ENCODE measurements around the gene PLA2G2F.

PLA2G2F gene

DNA sequence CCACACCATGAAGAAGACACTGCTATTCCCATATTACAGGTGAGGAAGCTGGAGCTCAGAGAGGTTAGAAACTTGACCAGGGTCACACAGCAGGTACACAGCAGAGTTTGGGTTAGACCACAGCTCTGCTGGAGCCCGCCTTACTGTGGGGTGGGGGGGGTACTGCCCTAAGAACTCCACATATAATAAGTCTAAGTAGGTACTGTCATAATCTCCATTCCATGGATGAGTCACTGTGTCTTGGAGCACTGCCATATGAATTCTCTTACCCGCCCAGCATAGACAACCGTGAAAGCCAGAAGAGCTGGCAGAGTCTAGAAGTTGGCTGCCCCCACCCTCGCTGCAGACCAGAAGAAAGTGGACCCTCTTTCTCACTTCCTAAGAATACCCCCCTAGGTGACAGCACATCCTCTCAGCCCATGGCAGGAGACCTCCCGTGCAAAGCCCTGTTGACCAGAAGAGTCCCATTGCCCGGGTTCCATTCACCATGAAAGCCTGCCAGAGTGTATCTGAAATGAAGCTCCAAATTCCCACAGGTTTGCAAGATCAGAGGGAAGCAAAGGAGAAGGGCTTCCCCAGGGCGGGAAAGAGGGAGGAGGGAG is 14.6 kb upstream of the PLA2G2F start (continued):
- peak; percentile 98 for TF ChIP-seq ZNF768 (tag by site-specific recombination; IDR thresholded peaks at IDR 0.05)
- TF ChIP-seq, protein P1, sequence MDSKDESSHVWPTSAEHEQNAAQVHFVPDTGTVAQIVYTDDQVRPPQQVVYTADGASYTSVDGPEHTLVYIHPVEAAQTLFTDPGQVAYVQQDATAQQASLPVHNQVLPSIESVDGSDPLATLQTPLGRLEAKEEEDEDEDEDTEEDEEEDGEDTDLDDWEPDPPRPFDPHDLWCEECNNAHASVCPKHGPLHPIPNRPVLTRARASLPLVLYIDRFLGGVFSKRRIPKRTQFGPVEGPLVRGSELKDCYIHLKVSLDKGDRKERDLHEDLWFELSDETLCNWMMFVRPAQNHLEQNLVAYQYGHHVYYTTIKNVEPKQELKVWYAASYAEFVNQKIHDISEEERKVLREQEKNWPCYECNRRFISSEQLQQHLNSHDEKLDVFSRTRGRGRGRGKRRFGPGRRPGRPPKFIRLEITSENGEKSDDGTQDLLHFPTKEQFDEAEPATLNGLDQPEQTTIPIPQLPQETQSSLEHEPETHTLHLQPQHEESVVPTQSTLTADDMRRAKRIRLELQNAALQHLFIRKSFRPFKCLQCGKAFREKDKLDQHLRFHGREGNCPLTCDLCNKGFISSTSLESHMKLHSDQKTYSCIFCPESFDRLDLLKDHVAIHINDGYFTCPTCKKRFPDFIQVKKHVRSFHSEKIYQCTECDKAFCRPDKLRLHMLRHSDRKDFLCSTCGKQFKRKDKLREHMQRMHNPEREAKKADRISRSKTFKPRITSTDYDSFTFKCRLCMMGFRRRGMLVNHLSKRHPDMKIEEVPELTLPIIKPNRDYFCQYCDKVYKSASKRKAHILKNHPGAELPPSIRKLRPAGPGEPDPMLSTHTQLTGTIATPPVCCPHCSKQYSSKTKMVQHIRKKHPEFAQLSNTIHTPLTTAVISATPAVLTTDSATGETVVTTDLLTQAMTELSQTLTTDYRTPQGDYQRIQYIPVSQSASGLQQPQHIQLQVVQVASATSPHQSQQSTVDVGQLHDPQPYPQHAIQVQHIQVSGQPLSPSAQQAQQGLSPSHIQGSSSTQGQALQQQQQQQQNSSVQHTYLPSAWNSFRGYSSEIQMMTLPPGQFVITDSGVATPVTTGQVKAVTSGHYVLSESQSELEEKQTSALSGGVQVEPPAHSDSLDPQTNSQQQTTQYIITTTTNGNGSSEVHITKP (tag by site-specific recombination; IDR thresholded peaks at IDR 0.05): peak; percentile 61
- TF ChIP-seq ZNF274 (IDR thresholded peaks at IDR 0.05; ENCODE audit: low read length): no peak
- TF ChIP-seq ZNF274 (tag by site-specific recombination; IDR thresholded peaks at IDR 0.05; ENCODE audit: borderline replicate concordance): no peak
- TF ChIP-seq, protein P2, sequence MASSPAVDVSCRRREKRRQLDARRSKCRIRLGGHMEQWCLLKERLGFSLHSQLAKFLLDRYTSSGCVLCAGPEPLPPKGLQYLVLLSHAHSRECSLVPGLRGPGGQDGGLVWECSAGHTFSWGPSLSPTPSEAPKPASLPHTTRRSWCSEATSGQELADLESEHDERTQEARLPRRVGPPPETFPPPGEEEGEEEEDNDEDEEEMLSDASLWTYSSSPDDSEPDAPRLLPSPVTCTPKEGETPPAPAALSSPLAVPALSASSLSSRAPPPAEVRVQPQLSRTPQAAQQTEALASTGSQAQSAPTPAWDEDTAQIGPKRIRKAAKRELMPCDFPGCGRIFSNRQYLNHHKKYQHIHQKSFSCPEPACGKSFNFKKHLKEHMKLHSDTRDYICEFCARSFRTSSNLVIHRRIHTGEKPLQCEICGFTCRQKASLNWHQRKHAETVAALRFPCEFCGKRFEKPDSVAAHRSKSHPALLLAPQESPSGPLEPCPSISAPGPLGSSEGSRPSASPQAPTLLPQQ (tag by site-specific recombination; IDR thresholded peaks at IDR 0.05): peak; percentile 18; the same call in 1 of the 2 replicates
- TF ChIP-seq, protein P3, sequence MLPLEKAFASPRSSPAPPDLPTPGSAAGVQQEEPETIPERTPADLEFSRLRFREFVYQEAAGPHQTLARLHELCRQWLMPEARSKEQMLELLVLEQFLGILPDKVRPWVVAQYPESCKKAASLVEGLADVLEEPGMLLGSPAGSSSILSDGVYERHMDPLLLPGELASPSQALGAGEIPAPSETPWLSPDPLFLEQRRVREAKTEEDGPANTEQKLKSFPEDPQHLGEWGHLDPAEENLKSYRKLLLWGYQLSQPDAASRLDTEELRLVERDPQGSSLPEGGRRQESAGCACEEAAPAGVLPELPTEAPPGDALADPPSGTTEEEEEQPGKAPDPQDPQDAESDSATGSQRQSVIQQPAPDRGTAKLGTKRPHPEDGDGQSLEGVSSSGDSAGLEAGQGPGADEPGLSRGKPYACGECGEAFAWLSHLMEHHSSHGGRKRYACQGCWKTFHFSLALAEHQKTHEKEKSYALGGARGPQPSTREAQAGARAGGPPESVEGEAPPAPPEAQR (tag by site-specific recombination; IDR thresholded peaks at IDR 0.05): no peak

DNA sequence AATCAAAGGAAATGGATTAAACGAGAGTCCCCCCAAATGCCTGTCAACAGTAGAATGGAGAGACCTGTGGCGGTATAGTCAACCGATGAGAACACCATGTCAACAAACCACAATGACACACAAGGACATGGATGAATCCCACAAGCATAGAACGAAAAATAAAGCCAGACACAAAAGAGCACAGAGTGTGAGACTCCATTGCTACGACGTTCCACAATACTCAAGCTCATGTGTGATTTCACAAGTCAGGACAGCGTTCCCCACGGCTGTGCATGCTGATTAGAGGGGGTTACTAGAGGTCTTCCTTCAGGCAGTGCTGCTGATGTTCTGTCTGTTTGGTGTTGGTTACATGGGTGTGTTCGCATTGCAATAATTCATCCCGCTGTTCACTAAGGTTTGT is 14.0 kb upstream of the PLA2G2F start:
- Histone ChIP-seq H3K4me1 (ENCODE audit: control insufficient read depth, insufficient read depth, low read length) (no peaks in the 10 kb centered on the region), H3K4me3 (ENCODE audit: low read depth, low read length) (no peak overlapping the region), H3K27ac (ENCODE audit: extremely low read depth, low read depth, low read length) (no peak overlapping the region), H3K9me3 (ENCODE audit: control insufficient read depth, insufficient read depth, low read depth, low read length) (no peaks in the 10 kb centered on the region), H3K36me3 (ENCODE audit: control insufficient read depth in 2 of 2, insufficient read depth in 1 of 2, low read length in 2 of 2) (no peaks in the 10 kb centered on the region)
- TF ChIP-seq ZNF223 (tag by site-specific recombination; IDR thresholded peaks at IDR 0.05): no peak
- TF ChIP-seq IKZF3 (tag by site-specific recombination; IDR thresholded peaks at IDR 0.05): no peak
- 0 out of 2 replicates have a peak, but pooled peaks have one; percentile 13 for TF ChIP-seq SCRT2 (tag by site-specific recombination; IDR thresholded peaks at IDR 0.05)
- POLR2A ChIA-PET: no interaction called here
- CTCF ChIA-PET: interaction anchor here (0.6 to 1.2 kb wide), 4 partner anchors 23 to 506 kb away, joined by 3 to 5 read pairs (median 3); no protein-coding TSS in a partner anchor

DNA sequence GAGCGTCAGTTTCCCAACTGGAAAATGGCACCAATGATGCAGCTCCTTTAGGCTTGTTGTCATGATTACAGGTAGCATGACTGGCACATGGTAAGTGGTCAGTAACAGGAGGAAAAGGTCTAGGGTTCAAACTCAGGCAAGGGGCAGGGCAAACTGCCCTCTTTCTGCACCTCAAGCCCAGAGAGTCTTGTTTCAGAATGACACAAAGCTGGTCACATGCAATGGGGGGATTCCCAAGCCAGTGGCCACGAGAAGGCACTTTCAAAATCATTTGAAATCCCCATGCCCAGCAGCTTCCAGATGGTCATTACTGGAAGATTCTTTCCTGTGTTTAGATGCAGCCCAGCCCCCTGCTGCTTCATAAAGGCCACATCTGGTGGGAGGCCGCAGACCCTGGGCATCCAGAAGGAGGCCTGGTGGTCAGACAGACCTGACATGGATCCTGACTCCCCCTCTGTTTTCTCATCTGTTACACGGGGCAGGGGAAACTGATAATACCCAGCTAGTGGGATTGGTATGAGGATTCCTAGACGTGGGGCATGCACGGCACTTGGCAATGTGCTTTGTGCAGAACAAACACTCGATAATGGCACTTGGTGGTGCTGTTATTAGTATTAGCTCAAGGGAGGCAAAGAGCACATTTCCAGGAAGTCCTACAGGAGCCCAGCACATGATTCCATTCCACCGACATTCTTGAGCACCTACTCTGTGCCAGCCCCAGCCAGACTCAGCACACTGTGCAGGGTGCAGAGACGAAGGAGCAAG is 12.9 kb upstream of the PLA2G2F start:
- H3K27ac ChIP-seq (ENCODE audit: extremely low read depth, low read depth, low read length): no peak overlapping the region
- H3K4me1 ChIP-seq (ENCODE audit: control insufficient read depth, insufficient read depth, low read length): no peaks in the 10 kb centered on the region
- no peaks in the 10 kb centered on the region for H3K9me3 ChIP-seq (ENCODE audit: control insufficient read depth, insufficient read depth, low read depth, low read length)
- no peaks in the 10 kb centered on the region for H3K36me3 ChIP-seq (ENCODE audit: control insufficient read depth in 2 of 2, insufficient read depth in 1 of 2, low read length in 2 of 2)
- no peak overlapping the region for H3K4me3 ChIP-seq (ENCODE audit: low read depth, low read length)
- CTCF ChIA-PET: interaction anchor here (1.5 kb wide), 1 partner anchor 25 kb away, joined by 5 read pairs; no protein-coding TSS in a partner anchor
- POLR2A ChIA-PET: interaction anchor here (0.6 kb wide), 1 partner anchor 18 kb away, joined by 3 read pairs; no protein-coding TSS in a partner anchor
- TF ChIP-seq MYNN (tag by site-specific recombination; IDR thresholded peaks at IDR 0.05; ENCODE audit: borderline replicate concordance) (no peak), OVOL3 (tag by site-specific recombination; IDR thresholded peaks at IDR 0.05) (no peak), ZNF521 (tag by site-specific recombination; IDR thresholded peaks at IDR 0.05) (no peak), ZNF169 (tag by site-specific recombination; IDR thresholded peaks at IDR 0.05) (no peak), ZNF112 (tag by site-specific recombination; IDR thresholded peaks at IDR 0.05) (no peak), ZNF133 (tag by site-specific recombination; IDR thresholded peaks at IDR 0.05) (no peak), ZNF354C (tag by site-specific recombination; IDR thresholded peaks at IDR 0.05; ENCODE audit: borderline replicate concordance, low read depth) (no peak), ZNF155 (tag by site-specific recombination; IDR thresholded peaks at IDR 0.05) (no peak), SP2 (tag by site-specific recombination; IDR thresholded peaks at IDR 0.05) (no peak), ZNF785 (tag by site-specific recombination; IDR thresholded peaks at IDR 0.05) (no peak), OSR2 (tag by site-specific recombination; IDR thresholded peaks at IDR 0.05) (no peak)
- TF ChIP-seq, protein P4, sequence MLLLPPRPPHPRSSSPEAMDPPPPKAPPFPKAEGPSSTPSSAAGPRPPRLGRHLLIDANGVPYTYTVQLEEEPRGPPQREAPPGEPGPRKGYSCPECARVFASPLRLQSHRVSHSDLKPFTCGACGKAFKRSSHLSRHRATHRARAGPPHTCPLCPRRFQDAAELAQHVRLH (tag by site-specific recombination; IDR thresholded peaks at IDR 0.05): no peak
- TF ChIP-seq, protein P5, sequence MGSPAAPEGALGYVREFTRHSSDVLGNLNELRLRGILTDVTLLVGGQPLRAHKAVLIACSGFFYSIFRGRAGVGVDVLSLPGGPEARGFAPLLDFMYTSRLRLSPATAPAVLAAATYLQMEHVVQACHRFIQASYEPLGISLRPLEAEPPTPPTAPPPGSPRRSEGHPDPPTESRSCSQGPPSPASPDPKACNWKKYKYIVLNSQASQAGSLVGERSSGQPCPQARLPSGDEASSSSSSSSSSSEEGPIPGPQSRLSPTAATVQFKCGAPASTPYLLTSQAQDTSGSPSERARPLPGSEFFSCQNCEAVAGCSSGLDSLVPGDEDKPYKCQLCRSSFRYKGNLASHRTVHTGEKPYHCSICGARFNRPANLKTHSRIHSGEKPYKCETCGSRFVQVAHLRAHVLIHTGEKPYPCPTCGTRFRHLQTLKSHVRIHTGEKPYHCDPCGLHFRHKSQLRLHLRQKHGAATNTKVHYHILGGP (tag by site-specific recombination; IDR thresholded peaks at IDR 0.05): no peak
- TF ChIP-seq, protein P6, sequence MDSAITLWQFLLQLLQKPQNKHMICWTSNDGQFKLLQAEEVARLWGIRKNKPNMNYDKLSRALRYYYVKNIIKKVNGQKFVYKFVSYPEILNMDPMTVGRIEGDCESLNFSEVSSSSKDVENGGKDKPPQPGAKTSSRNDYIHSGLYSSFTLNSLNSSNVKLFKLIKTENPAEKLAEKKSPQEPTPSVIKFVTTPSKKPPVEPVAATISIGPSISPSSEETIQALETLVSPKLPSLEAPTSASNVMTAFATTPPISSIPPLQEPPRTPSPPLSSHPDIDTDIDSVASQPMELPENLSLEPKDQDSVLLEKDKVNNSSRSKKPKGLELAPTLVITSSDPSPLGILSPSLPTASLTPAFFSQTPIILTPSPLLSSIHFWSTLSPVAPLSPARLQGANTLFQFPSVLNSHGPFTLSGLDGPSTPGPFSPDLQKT (IDR thresholded peaks at IDR 0.05; ENCODE audit: borderline replicate concordance, low read depth, low read length): no peak

Measured in HEK293 (cell line).